Activated naive CD4-positive, alpha-beta T cell treated with anti-CD3 and anti-CD28 coated beads, Interleukin-2, amount 50 U/mL, for 24 hours (primary cell): ENCODE measurements around the gene KLHL3.

Source experiments
- H3K27ac Mint-ChIP-seq: one replicate; pipeline ENCODE4 v1.8.0; 2021; ENCODE audit warnings: mild to moderate bottlenecking, mixed read lengths
- H3K27me3 Mint-ChIP-seq: one replicate; pipeline ENCODE4 v1.8.0; 2021; ENCODE audit warnings: mixed read lengths
- H3K36me3 Mint-ChIP-seq: one replicate; pipeline ENCODE4 v1.8.0; 2021; ENCODE audit warnings: mixed read lengths
- H3K4me1 Mint-ChIP-seq: one replicate; pipeline ENCODE4 v1.8.0; 2021; ENCODE audit warnings: mixed read lengths
- H3K4me3 Mint-ChIP-seq: one replicate; pipeline ENCODE4 v1.8.0; 2021; ENCODE audit warnings: mild to moderate bottlenecking, mixed read lengths
- H3K9me3 Mint-ChIP-seq: one replicate; pipeline ENCODE4 v1.8.0; 2021; ENCODE audit warnings: mixed read lengths

The KLHL3 gene

GRCh38 chr5:137730336-137730735 lies 5.6 kb downstream of the KLHL3 start:
- H3K9me3 Mint-ChIP-seq: no peaks in the 10 kb centered on the region
- H3K4me1 Mint-ChIP-seq: peaks cover 10% of the 10 kb centered on the region
- peak overlapping the region; percentile 15 for H3K27ac Mint-ChIP-seq
- H3K4me3 Mint-ChIP-seq: no peak overlapping the region
- peaks cover 4% of the 10 kb centered on the region for H3K36me3 Mint-ChIP-seq
- no peaks in the 10 kb centered on the region for H3K27me3 Mint-ChIP-seq

DNA sequence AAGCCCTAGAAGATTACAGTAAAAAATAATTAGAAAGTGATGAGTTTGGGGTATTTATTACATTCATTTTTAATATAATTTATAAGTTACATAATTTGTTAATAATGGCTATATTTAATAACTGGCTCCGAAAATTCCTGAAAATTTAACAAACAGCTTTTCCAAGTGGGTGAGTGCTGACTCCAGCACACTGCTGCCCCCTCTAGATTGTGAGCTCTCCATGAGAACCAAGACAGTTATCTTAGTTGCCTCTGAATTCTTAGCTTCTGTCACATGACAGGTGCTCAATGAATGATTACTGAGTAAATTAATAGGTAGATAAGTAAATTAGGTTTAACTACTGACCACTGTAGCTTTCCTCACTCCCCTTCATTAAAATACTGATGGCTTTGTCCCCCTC lies 7.8 kb downstream of the KLHL3 start:
- Mint-ChIP-seq H3K36me3 (peaks cover 4% of the 10 kb centered on the region), H3K4me1 (peaks cover 10% of the 10 kb centered on the region), H3K27me3 (no peaks in the 10 kb centered on the region), H3K9me3 (no peaks in the 10 kb centered on the region), H3K27ac (no peak overlapping the region), H3K4me3 (no peak overlapping the region)

- peaks cover 10% of the 10 kb centered on the region for H3K4me1 Mint-ChIP-seq
- H3K27ac Mint-ChIP-seq: no peak overlapping the region
- peaks cover 4% of the 10 kb centered on the region for H3K36me3 Mint-ChIP-seq
- H3K27me3 Mint-ChIP-seq: no peaks in the 10 kb centered on the region
- H3K4me3 Mint-ChIP-seq: no peak overlapping the region
- H3K9me3 Mint-ChIP-seq: no peaks in the 10 kb centered on the region
Observed at GRCh38 chr5:137727623-137728022, 8.3 kb downstream of the KLHL3 start.

DNA sequence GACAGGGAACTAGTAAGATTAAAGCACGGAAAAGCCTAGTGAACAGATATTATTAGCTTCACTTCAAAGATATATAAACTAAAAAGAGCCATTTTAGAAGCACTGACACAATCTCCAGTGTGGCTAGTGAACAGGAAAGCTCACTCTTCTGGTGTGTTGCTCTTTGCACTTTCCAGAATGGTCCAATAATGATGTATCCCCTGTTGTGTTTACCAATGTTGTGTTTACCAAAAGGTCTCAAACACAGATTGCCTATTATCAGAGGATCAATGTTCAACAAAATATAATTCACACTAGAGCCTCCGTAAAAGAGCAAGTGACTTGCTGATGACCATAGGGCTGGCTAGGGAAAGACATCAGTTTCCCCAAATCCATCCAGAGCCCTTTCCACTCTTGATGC lies 11.6 kb downstream of the KLHL3 start:
- H3K27ac Mint-ChIP-seq: no peak overlapping the region
- peaks cover 15% of the 10 kb centered on the region for H3K4me1 Mint-ChIP-seq
- H3K27me3 Mint-ChIP-seq: no peaks in the 10 kb centered on the region
- no peaks in the 10 kb centered on the region for H3K9me3 Mint-ChIP-seq
- H3K36me3 Mint-ChIP-seq: no peaks in the 10 kb centered on the region
- H3K4me3 Mint-ChIP-seq: no peak overlapping the region

DNA sequence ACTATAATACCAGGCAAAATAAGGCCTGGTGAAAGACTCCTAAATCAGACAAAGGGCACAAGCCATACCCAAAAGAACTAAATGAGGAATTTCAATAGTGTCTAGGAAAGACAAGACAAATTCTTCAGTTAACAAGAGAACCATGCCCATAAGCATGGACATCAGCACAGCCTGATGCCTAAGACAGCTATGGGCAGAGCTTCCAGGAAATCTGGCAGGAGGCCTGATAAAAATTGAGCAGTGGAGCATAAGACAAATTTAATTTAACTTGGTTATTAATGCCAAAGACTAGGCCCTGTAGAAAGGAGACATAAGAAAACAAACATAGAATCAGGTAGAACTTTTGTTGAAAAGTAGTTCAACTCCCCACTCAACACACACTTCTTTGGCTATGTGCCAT lies 17.3 kb downstream of the KLHL3 start:
- peaks cover 22% of the 10 kb centered on the region for H3K36me3 Mint-ChIP-seq
- no peaks in the 10 kb centered on the region for H3K27me3 Mint-ChIP-seq
- H3K27ac Mint-ChIP-seq: peak overlapping the region; percentile 9
- H3K4me1 Mint-ChIP-seq: peaks cover 20% of the 10 kb centered on the region
- H3K9me3 Mint-ChIP-seq: no peaks in the 10 kb centered on the region
- no peak overlapping the region for H3K4me3 Mint-ChIP-seq

- Mint-ChIP-seq H3K36me3 (peaks cover 28% of the 10 kb centered on the region), H3K4me3 (no peak overlapping the region), H3K9me3 (no peaks in the 10 kb centered on the region), H3K4me1 (peaks cover 12% of the 10 kb centered on the region), H3K27ac (no peak overlapping the region), H3K27me3 (no peaks in the 10 kb centered on the region)
Observed at GRCh38 chr5:137716337-137716736, 19.6 kb downstream of the KLHL3 start.

- peaks cover 35% of the 10 kb centered on the region for H3K36me3 Mint-ChIP-seq
- no peak overlapping the region for H3K27ac Mint-ChIP-seq
- H3K4me1 Mint-ChIP-seq: peaks cover 13% of the 10 kb centered on the region
- H3K9me3 Mint-ChIP-seq: no peaks in the 10 kb centered on the region
- no peak overlapping the region for H3K4me3 Mint-ChIP-seq
- H3K27me3 Mint-ChIP-seq: no peaks in the 10 kb centered on the region
Observed at GRCh38 chr5:137715456-137715855, 20.4 kb downstream of the KLHL3 start.

GRCh38 chr5:137714946-137715345 lies 20.9 kb downstream of the KLHL3 start:
- H3K36me3 Mint-ChIP-seq: peaks cover 35% of the 10 kb centered on the region
- no peaks in the 10 kb centered on the region for H3K27me3 Mint-ChIP-seq
- H3K4me3 Mint-ChIP-seq: no peak overlapping the region
- no peaks in the 10 kb centered on the region for H3K9me3 Mint-ChIP-seq
- H3K4me1 Mint-ChIP-seq: peaks cover 13% of the 10 kb centered on the region
- no peak overlapping the region for H3K27ac Mint-ChIP-seq

DNA sequence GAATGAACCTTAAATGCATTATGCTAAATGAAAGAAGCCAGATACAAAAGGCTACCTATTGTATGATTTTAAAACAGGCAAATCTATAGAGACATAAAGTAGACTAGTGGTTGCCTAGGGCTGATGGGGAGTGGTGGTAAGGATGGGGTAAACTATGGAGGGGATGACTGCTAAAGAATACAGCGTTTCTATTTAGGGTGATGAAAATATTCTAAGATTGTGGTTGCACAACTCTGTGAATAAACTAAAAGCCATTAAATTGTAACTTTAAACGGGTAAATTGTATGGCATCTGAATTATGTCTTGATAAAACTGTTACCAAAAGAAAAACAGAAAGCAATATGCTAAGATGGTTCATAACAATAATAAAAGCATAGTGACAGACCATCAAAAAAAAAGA lies 21.4 kb downstream of the KLHL3 start:
- peaks cover 35% of the 10 kb centered on the region for H3K36me3 Mint-ChIP-seq

DNA sequence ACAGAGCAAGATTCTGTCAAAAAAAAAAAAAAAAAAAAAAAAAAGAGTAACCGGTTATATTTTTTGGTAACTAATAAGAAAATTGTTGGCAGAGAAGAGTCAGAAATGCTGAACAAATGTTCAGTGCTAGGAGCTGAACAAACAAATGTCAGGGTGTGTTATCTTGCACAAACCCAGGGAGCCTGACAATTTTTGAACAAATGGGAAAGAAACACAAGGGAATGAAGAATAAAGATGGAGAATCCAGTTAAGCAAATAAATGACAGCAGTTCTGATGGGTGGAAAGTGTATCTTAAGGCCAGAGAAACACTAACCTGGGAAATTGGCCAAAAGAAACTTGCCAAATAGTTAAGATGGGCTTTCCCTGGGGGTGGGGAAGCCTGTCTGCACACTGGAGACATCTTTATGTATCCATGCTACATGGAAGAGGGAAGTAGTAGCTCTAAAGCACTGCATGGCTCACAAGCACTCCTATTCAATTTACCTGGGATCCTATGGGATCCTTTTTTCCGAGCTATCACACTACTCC lies 23.7 kb downstream of the KLHL3 start:
- Mint-ChIP-seq H3K4me3 (no peak overlapping the region), H3K9me3 (no peaks in the 10 kb centered on the region), H3K27me3 (no peaks in the 10 kb centered on the region), H3K4me1 (peaks cover 13% of the 10 kb centered on the region), H3K36me3 (peaks cover 44% of the 10 kb centered on the region), H3K27ac (no peak overlapping the region)

More for the DNA sequence above, 21.4 kb downstream of the KLHL3 start:
- Mint-ChIP-seq H3K4me1 (peaks cover 13% of the 10 kb centered on the region), H3K9me3 (no peaks in the 10 kb centered on the region), H3K27ac (no peak overlapping the region), H3K27me3 (no peaks in the 10 kb centered on the region), H3K4me3 (no peak overlapping the region)

DNA sequence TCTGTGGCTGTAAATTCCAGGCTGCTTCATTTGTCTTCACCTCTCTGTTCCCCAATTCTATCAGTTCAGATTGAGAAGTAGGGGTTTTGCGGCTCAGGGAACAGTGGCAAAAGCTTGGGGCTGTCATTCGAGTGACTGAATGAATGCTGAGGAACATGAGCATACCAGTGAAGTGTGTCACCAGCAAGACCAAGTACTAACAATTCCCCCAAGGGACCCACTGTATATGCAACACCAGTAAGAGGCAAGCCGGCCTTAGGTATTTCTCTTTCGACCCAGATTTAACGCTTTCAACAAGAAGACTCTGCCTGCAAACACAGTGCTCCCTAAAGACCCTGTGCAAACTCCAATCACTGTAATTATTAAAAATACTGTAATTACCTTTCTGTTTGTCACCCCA lies 25.8 kb downstream of the KLHL3 start:
- Mint-ChIP-seq H3K4me1 (peaks cover 8% of the 10 kb centered on the region), H3K9me3 (no peaks in the 10 kb centered on the region), H3K36me3 (peaks cover 46% of the 10 kb centered on the region), H3K4me3 (no peak overlapping the region), H3K27ac (no peak overlapping the region), H3K27me3 (no peaks in the 10 kb centered on the region)

- H3K9me3 Mint-ChIP-seq: no peaks in the 10 kb centered on the region
- no peak overlapping the region for H3K27ac Mint-ChIP-seq
- H3K4me3 Mint-ChIP-seq: no peak overlapping the region
- H3K36me3 Mint-ChIP-seq: peaks cover 38% of the 10 kb centered on the region
- no peaks in the 10 kb centered on the region for H3K27me3 Mint-ChIP-seq
- peaks cover 8% of the 10 kb centered on the region for H3K4me1 Mint-ChIP-seq
Observed at GRCh38 chr5:137708796-137709559, 26.9 kb downstream of the KLHL3 start.

DNA sequence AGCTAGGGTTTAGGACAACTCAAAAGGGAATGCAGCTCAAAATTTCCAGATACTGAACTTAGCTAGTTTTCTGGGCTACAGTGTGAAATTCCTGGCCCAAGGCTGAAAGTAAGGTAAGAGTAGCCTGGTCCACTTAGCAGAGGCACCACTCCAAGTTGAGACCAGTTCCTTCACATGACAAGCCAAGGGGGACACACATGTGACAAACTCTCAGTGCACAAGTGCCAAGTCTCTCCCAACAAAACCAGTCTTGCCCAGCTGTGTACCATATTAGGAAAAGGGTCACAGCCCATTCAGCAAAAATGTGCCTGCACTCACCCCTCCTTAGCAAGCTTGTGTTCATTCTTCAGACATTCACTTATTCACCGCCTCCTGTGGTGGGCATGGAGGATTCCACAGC lies 27.8 kb downstream of the KLHL3 start:
- Mint-ChIP-seq H3K9me3 (no peaks in the 10 kb centered on the region), H3K27me3 (no peaks in the 10 kb centered on the region), H3K4me1 (peaks cover 8% of the 10 kb centered on the region), H3K36me3 (peaks cover 36% of the 10 kb centered on the region), H3K4me3 (no peak overlapping the region), H3K27ac (no peak overlapping the region)

DNA sequence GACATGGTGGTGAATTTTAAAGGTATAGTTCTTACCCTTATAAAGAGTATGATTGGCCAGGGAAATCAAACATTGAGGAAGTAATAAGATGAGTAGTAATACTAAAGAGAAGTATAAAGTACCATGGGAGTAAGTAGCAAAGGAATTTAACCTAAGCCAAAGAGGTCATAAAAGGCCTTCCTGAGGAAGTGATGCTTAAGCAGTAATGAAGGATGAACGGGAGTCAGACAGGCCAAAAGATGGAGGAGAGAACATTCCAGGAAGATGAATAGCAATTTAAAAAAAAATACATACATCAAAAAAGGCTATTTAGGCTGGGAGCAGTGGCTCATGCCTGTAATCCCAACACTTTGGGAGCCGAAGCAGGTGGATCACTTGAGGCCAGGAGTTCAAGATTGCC lies 29.0 kb downstream of the KLHL3 start:
- H3K36me3 Mint-ChIP-seq: peaks cover 37% of the 10 kb centered on the region
- H3K4me1 Mint-ChIP-seq: peaks cover 11% of the 10 kb centered on the region
- H3K27me3 Mint-ChIP-seq: no peaks in the 10 kb centered on the region

GRCh38 chr5:137705106-137705505 lies 30.8 kb downstream of the KLHL3 start:
- Mint-ChIP-seq H3K27me3 (no peaks in the 10 kb centered on the region), H3K4me3 (no peak overlapping the region), H3K36me3 (peaks cover 30% of the 10 kb centered on the region), H3K27ac (no peak overlapping the region), H3K9me3 (no peaks in the 10 kb centered on the region), H3K4me1 (peaks cover 6% of the 10 kb centered on the region)

More for the DNA sequence above, 29.0 kb downstream of the KLHL3 start:
- Mint-ChIP-seq H3K27ac (no peak overlapping the region), H3K4me3 (no peak overlapping the region), H3K9me3 (no peaks in the 10 kb centered on the region)

GRCh38 chr5:137703565-137703964 lies 32.3 kb downstream of the KLHL3 start:
- Mint-ChIP-seq H3K9me3 (no peaks in the 10 kb centered on the region), H3K27me3 (no peaks in the 10 kb centered on the region), H3K4me3 (no peak overlapping the region), H3K27ac (no peak overlapping the region), H3K4me1 (peaks cover 19% of the 10 kb centered on the region), H3K36me3 (peaks cover 30% of the 10 kb centered on the region)

- Mint-ChIP-seq H3K27ac (no peak overlapping the region), H3K27me3 (no peaks in the 10 kb centered on the region), H3K4me3 (no peak overlapping the region), H3K36me3 (peaks cover 17% of the 10 kb centered on the region), H3K9me3 (peaks cover 4% of the 10 kb centered on the region), H3K4me1 (peaks cover 52% of the 10 kb centered on the region)
Observed at GRCh38 chr5:137700282-137700680, 35.6 kb downstream of the KLHL3 start.
